ENCODE measurements around the gene SKP1.

Gene SKP1

GRCh38 chr5:134189031-134189430 lies 12.3 kb upstream of the SKP1 start:
- Mint-ChIP-seq H3K4me1 (ENCODE audit: low read depth) (no peaks in the 10 kb centered on the region), H3K27ac (no peak overlapping the region), H3K9me3 (ENCODE audit: low read depth) (no peaks in the 10 kb centered on the region), H3K27me3 (no peaks in the 10 kb centered on the region), H3K4me3 (no peak overlapping the region), H3K36me3 (peaks cover 2% of the 10 kb centered on the region)

GRCh38 chr5:134188092-134188491 lies 11.3 kb upstream of the SKP1 start:
- no peaks in the 10 kb centered on the region for H3K4me1 Mint-ChIP-seq (ENCODE audit: low read depth)

GRCh38 chr5:134184155-134185135 lies 7.7 kb upstream of the SKP1 start:
- Mint-ChIP-seq H3K27me3 (no peaks in the 10 kb centered on the region), H3K4me1 (ENCODE audit: low read depth) (no peaks in the 10 kb centered on the region), H3K36me3 (no peaks in the 10 kb centered on the region), H3K27ac (no peak overlapping the region), H3K4me3 (no peak overlapping the region), H3K9me3 (ENCODE audit: low read depth) (no peaks in the 10 kb centered on the region)

More at GRCh38 chr5:134188092-134188491, 11.3 kb upstream of the SKP1 start:
- no peaks in the 10 kb centered on the region for H3K9me3 Mint-ChIP-seq (ENCODE audit: low read depth)
- no peak overlapping the region for H3K4me3 Mint-ChIP-seq
- no peaks in the 10 kb centered on the region for H3K27me3 Mint-ChIP-seq
- H3K27ac Mint-ChIP-seq = no peak overlapping the region
- H3K36me3 Mint-ChIP-seq = peaks cover 2% of the 10 kb centered on the region

GRCh38 chr5:134183481-134183880 lies 6.7 kb upstream of the SKP1 start:
- H3K27ac Mint-ChIP-seq = no peak overlapping the region
- H3K9me3 Mint-ChIP-seq (ENCODE audit: low read depth) = no peaks in the 10 kb centered on the region
- H3K27me3 Mint-ChIP-seq = no peaks in the 10 kb centered on the region
- H3K36me3 Mint-ChIP-seq = no peaks in the 10 kb centered on the region
- no peaks in the 10 kb centered on the region for H3K4me1 Mint-ChIP-seq (ENCODE audit: low read depth)
- H3K4me3 Mint-ChIP-seq = no peak overlapping the region

GRCh38 chr5:134178096-134178419 lies 1.3 kb upstream of the SKP1 start:
- H3K36me3 Mint-ChIP-seq = no peaks in the 10 kb centered on the region
- H3K27ac Mint-ChIP-seq = peak overlapping the region; percentile 95
- peak overlapping the region; percentile 98 for H3K4me3 Mint-ChIP-seq
- H3K27me3 Mint-ChIP-seq = no peaks in the 10 kb centered on the region
- no peaks in the 10 kb centered on the region for H3K9me3 Mint-ChIP-seq (ENCODE audit: low read depth)
- H3K4me1 Mint-ChIP-seq (ENCODE audit: low read depth) = peaks cover 24% of the 10 kb centered on the region

GRCh38 chr5:134177369-134178095 lies 782 bp upstream of the SKP1 start:
- Mint-ChIP-seq H3K27me3 (no peaks in the 10 kb centered on the region), H3K36me3 (no peaks in the 10 kb centered on the region), H3K4me1 (ENCODE audit: low read depth) (peaks cover 25% of the 10 kb centered on the region), H3K9me3 (ENCODE audit: low read depth) (no peaks in the 10 kb centered on the region), H3K4me3 (peak overlapping the region; percentile 98), H3K27ac (peak overlapping the region; percentile 95)

GRCh38 chr5:134175921-134176510 lies 734 bp downstream of the SKP1 start:
- H3K4me1 Mint-ChIP-seq (ENCODE audit: low read depth) = peaks cover 40% of the 10 kb centered on the region
- peak overlapping the region; percentile 95 for H3K27ac Mint-ChIP-seq
- H3K9me3 Mint-ChIP-seq (ENCODE audit: low read depth) = no peaks in the 10 kb centered on the region
- H3K4me3 Mint-ChIP-seq = peak overlapping the region; percentile 98
- H3K36me3 Mint-ChIP-seq = peaks cover 4% of the 10 kb centered on the region
- no peaks in the 10 kb centered on the region for H3K27me3 Mint-ChIP-seq

GRCh38 chr5:134174841-134175839 lies 1.6 kb downstream of the SKP1 start:
- peaks cover 4% of the 10 kb centered on the region for H3K36me3 Mint-ChIP-seq

GRCh38 chr5:134171972-134172371 lies 4.8 kb downstream of the SKP1 start:
- Mint-ChIP-seq H3K4me1 (ENCODE audit: low read depth) (peaks cover 62% of the 10 kb centered on the region), H3K27me3 (no peaks in the 10 kb centered on the region), H3K9me3 (ENCODE audit: low read depth) (no peaks in the 10 kb centered on the region), H3K27ac (peak overlapping the region; percentile 75), H3K4me3 (peak overlapping the region; percentile 27), H3K36me3 (peaks cover 9% of the 10 kb centered on the region)

More at GRCh38 chr5:134174841-134175839, 1.6 kb downstream of the SKP1 start:
- H3K9me3 Mint-ChIP-seq (ENCODE audit: low read depth) = no peaks in the 10 kb centered on the region
- H3K4me1 Mint-ChIP-seq (ENCODE audit: low read depth) = peaks cover 48% of the 10 kb centered on the region
- no peaks in the 10 kb centered on the region for H3K27me3 Mint-ChIP-seq
- H3K27ac Mint-ChIP-seq = peak overlapping the region; percentile 95
- H3K4me3 Mint-ChIP-seq = peak overlapping the region; percentile 98

GRCh38 chr5:134162592-134162991 lies 14.2 kb downstream of the SKP1 start:
- H3K9me3 Mint-ChIP-seq (ENCODE audit: low read depth) = no peaks in the 10 kb centered on the region
- peaks cover 12% of the 10 kb centered on the region for H3K36me3 Mint-ChIP-seq
- H3K27me3 Mint-ChIP-seq = no peaks in the 10 kb centered on the region

GRCh38 chr5:134161513-134162395 lies 15.0 kb downstream of the SKP1 start:
- H3K27ac Mint-ChIP-seq = peak overlapping the region; percentile 61
- H3K36me3 Mint-ChIP-seq = peaks cover 12% of the 10 kb centered on the region
- no peak overlapping the region for H3K4me3 Mint-ChIP-seq
- no peaks in the 10 kb centered on the region for H3K9me3 Mint-ChIP-seq (ENCODE audit: low read depth)
- no peaks in the 10 kb centered on the region for H3K27me3 Mint-ChIP-seq
- peaks cover 56% of the 10 kb centered on the region for H3K4me1 Mint-ChIP-seq (ENCODE audit: low read depth)

More at GRCh38 chr5:134162592-134162991, 14.2 kb downstream of the SKP1 start:
- no peak overlapping the region for H3K27ac Mint-ChIP-seq
- no peak overlapping the region for H3K4me3 Mint-ChIP-seq
- H3K4me1 Mint-ChIP-seq (ENCODE audit: low read depth) = peaks cover 56% of the 10 kb centered on the region

GRCh38 chr5:134153657-134154056 lies 23.1 kb downstream of the SKP1 start:
- Mint-ChIP-seq H3K9me3 (ENCODE audit: low read depth) (no peaks in the 10 kb centered on the region), H3K27ac (peak overlapping the region; percentile 77), H3K4me3 (peak overlapping the region; percentile 17), H3K4me1 (ENCODE audit: low read depth) (peaks cover 83% of the 10 kb centered on the region), H3K36me3 (peaks cover 5% of the 10 kb centered on the region), H3K27me3 (no peaks in the 10 kb centered on the region)

- Mint-ChIP-seq H3K27me3 (no peaks in the 10 kb centered on the region), H3K4me1 (ENCODE audit: low read depth) (peaks cover 79% of the 10 kb centered on the region), H3K36me3 (peaks cover 5% of the 10 kb centered on the region), H3K27ac (peak overlapping the region; percentile 91), H3K4me3 (peak overlapping the region; percentile 17), H3K9me3 (ENCODE audit: low read depth) (no peaks in the 10 kb centered on the region)
Observed at GRCh38 chr5:134153241-134153640, 23.5 kb downstream of the SKP1 start.
